ENCODE data around the gene POU2AF1.

DNA sequence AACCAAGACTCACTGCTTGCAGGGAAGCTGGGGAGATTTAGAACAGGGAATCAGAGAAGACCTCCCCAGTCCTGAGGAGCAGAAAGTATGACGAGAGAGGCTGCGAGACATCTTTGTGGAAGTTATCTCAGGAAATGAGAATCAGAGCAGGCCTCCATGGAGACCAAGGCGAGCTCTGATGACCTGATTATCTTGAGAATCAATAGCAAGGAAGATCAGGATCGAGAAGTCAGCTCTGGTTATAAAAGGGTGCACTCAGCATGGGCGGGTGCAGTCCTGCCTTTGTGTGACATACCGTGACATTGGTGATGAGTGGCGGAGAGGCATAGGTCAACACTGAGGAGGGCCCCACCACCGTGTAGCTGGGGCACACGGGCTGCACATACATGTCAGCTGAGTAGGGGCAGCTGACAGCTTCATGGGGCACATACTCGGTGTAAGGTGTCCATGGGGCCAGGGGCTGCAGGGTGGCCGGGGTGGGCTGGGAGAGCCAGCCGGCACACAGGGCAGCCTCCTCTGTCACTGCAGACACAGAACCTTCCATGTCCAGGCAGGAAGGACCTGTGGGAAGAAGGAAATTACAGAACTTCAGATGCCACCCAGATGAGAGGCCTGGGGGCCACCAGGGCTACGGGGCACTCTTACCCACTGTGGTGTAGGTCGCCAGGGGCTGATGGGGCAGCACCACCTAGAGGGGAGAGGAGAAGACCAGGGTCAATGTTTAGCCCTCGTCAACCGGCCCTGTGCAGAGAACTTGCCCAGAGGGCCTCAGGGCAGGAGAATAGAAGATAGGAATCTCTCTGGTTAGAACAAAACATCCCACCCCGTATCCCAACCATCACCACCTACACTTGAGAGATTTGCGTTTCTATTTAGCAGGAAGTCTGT is 21.7 kb downstream of the POU2AF1 start:
- TF ChIP-seq, protein P1, sequence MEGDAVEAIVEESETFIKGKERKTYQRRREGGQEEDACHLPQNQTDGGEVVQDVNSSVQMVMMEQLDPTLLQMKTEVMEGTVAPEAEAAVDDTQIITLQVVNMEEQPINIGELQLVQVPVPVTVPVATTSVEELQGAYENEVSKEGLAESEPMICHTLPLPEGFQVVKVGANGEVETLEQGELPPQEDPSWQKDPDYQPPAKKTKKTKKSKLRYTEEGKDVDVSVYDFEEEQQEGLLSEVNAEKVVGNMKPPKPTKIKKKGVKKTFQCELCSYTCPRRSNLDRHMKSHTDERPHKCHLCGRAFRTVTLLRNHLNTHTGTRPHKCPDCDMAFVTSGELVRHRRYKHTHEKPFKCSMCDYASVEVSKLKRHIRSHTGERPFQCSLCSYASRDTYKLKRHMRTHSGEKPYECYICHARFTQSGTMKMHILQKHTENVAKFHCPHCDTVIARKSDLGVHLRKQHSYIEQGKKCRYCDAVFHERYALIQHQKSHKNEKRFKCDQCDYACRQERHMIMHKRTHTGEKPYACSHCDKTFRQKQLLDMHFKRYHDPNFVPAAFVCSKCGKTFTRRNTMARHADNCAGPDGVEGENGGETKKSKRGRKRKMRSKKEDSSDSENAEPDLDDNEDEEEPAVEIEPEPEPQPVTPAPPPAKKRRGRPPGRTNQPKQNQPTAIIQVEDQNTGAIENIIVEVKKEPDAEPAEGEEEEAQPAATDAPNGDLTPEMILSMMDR (IDR thresholded peaks at IDR 0.05; ENCODE audit: insufficient read depth, low read length, poor library complexity, severe bottlenecking): no peak
- no peak for TF ChIP-seq EZH2phosphoT487 (conservative IDR thresholded peaks at IDR 0.05; ENCODE audit: low read length)
